Activated naive CD8-positive, alpha-beta T cell treated with anti-CD3 and anti-CD28 coated beads, Interleukin-2, amount 10 ng/mL, durations not matched to agents 7 days and 5 days (primary cell): Measurements from ENCODE around the gene C1RL. TPM values are rescaled to one million over a fixed set of nuclear protein-coding genes. Genes with fewer than 3 reads are reported as not detected.
A peak's percentile ranks its signal among the peaks of the same experiment; 100 is the strongest.
"Not testable (repeated sequence)": the region's sequence is repeated elsewhere in the genome, so short reads cannot be mapped to it uniquely, and the experiment has no call there.

Source experiments
- ATAC-seq: fragments of 150-1000 bp; cut with Tn5 transposase; one replicate; pipeline ENCODE4 v1.10.0; 2021; ENCODE audit warnings: low read depth, moderate library complexity
- POLR2A ChIA-PET: fragments of 350-600 bp; sonication (Branson Sonifier 250); formaldehyde crosslinking; loops from one replicate; lab custom pipeline; 2021; ENCODE audit warnings: antibody characterized with exemption; lab: Charles Lee
- DNase-seq: peaks from one replicate; pipeline ENCODE4 v3.0.0; 2021
- H3K27ac Mint-ChIP-seq: one replicate; pipeline ENCODE4 v1.8.0; 2022; ENCODE audit warnings: mild to moderate bottlenecking, mixed read lengths
- H3K27me3 Mint-ChIP-seq: one replicate; pipeline ENCODE4 v1.8.0; 2022; ENCODE audit warnings: mild to moderate bottlenecking, moderate library complexity, mixed read lengths
- H3K36me3 Mint-ChIP-seq: one replicate; pipeline ENCODE4 v1.8.0; 2021; ENCODE audit warnings: mild to moderate bottlenecking, mixed read lengths
- H3K4me1 Mint-ChIP-seq: one replicate; pipeline ENCODE4 v1.8.0; 2021; ENCODE audit warnings: mixed read lengths
- H3K4me3 Mint-ChIP-seq: one replicate; pipeline ENCODE4 v1.8.0; 2022; ENCODE audit warnings: mild to moderate bottlenecking, moderate library complexity, mixed read lengths
- H3K9me3 Mint-ChIP-seq: one replicate; pipeline ENCODE4 v1.8.0; 2021; ENCODE audit warnings: mixed read lengths
- total RNA-seq, 2 experiments: library from RNA; stranded (reverse); gene quantifications; one replicate each; pipeline ENCODE4 v1.2.3, GENCODE V29; 2021

Gene C1RL
- total RNA-seq, 2 experiments from 2014 or later: 29.8 to 36.0 TPM

DNA sequence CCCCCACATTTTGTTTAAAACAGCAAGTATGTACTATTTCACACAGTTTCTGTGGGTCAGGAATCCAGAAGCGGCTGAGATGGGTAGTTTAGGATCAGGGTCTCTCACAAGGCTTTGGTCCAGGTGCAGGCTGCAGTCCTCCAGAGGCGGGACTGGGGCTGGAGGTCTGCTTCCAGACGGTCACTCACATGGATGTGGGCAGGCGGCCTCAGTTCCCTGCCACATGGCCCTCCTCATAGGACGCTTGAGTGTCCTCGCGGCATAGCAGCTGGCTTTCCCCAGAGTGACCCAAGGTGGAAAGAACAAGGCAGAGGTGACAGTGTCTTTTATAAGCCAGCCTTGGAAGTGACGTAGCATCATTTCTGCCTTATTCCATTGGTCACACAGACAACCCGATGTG, 7.9 kb upstream of the C1RL start:
- peaks cover 21% of the 10 kb centered on the region for H3K36me3 Mint-ChIP-seq
- POLR2A ChIA-PET: no interaction called here
- no peak overlapping the region for H3K4me3 Mint-ChIP-seq
- H3K9me3 Mint-ChIP-seq: no peaks in the 10 kb centered on the region
- no peak overlapping the region for H3K27ac Mint-ChIP-seq
- DNase-seq: no peak
- peaks cover 12% of the 10 kb centered on the region for H3K4me1 Mint-ChIP-seq
- no peak for ATAC-seq
- H3K27me3 Mint-ChIP-seq: no peaks in the 10 kb centered on the region

DNA sequence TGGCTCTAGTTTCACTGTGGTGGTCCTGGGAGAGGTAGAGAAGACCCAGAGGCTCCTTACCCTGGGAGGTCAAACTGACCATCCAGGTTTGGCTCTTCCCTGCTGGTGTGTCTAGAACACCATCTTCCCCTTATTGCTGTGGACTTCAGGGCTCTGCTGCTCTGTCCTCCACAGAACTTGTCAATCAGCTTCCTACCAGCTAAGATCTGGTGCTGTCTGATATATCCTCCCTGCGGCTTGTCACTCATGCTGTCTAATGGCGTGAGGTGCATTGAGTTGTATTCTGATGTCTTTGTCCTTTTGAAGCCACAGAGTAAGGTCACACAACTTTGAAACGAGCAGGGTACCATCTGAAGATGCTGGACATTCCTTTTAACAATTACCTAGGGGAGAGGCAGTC, 7.2 kb upstream of the C1RL start:
- peaks cover 22% of the 10 kb centered on the region for H3K36me3 Mint-ChIP-seq
- H3K4me1 Mint-ChIP-seq: peaks cover 14% of the 10 kb centered on the region
- POLR2A ChIA-PET: no interaction called here
- no peaks in the 10 kb centered on the region for H3K27me3 Mint-ChIP-seq
- ATAC-seq: no peak
- no peak overlapping the region for H3K4me3 Mint-ChIP-seq
- H3K9me3 Mint-ChIP-seq: no peaks in the 10 kb centered on the region
- H3K27ac Mint-ChIP-seq: no peak overlapping the region
- no peak for DNase-seq

DNA sequence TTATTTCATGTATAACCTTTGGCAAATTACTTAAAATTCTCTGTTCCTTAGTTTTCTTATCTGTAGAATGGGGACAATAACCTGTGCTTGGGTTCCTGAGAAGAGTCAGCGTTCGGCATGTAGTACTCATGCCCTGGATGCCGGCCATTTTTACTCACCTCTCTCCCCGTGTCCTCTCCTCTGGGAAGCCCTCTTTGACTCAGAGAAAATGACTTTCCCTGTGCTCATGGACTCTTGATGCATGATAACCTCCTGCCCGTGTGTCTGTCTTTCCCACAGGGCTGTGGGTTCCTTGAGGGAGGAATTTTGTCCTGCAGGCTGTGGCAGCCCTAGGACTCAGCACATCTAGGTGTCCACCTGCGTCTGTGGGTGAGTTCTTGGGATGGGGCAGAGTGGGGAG, 5.8 kb upstream of the C1RL start:
- no peaks in the 10 kb centered on the region for H3K27me3 Mint-ChIP-seq
- H3K4me3 Mint-ChIP-seq: no peak overlapping the region
- H3K27ac Mint-ChIP-seq: no peak overlapping the region
- no peaks in the 10 kb centered on the region for H3K9me3 Mint-ChIP-seq
- H3K4me1 Mint-ChIP-seq: peaks cover 21% of the 10 kb centered on the region
- POLR2A ChIA-PET: no interaction called here
- H3K36me3 Mint-ChIP-seq: peaks cover 21% of the 10 kb centered on the region
- DNase-seq (no peak), ATAC-seq (no peak)

DNA sequence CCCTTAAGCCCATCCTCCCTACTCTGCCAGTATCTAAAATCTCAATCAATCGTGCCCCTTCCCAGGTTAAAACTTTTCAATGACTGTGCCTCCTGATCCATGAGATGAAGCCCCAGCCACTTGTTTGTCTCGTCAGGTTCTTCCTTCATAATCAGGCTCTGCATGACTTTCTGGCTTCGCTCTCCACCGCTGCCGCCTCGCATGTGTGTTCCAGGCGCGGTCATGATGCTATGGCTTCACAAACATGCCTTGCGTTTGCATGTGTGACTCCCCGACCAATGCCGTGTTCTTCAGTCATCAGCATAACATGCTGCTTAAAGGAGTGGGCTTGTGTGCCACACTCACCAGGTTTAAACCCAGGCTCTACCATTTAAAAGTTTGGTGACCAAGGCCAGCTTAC, 5.0 kb upstream of the C1RL start:
- POLR2A ChIA-PET: interaction anchor here (7.6 kb wide), 1 partner anchor 169 kb away, joined by 117 read pairs; the partner anchor contains the start of genes C12orf57 and RNU7-1
- Mint-ChIP-seq H3K4me1 (peaks cover 28% of the 10 kb centered on the region), H3K36me3 (peaks cover 21% of the 10 kb centered on the region)

DNA sequence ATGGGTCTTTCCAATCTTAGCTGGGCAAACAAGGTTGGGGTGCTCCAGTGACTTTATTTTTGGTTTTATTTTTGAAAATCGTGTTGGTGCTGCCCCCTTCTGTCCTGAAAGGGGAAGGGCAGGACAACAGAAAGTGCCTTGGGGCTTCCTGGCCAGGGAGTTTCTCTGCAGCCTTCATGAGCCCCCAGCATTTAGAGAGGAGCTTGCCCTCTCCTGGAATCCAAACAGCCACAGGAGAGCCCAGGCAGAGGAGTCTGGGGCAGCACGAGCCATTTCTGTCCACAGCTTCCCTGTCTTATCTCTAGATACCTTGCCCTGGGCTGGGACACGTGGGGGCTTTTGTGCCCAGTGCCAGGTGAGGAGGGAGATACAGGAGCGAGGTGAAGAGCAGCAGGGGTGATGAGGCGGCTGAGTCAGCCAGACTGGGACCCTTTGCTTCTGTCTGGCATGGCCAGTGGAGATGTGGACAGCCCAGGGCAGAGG, 4.4 kb upstream of the C1RL start:
- no peak for DNase-seq
- peaks cover 26% of the 10 kb centered on the region for H3K4me1 Mint-ChIP-seq
- H3K27me3 Mint-ChIP-seq: no peaks in the 10 kb centered on the region
- POLR2A ChIA-PET: interaction anchor here (1.8 to 7.6 kb wide), 2 partner anchors 20 to 169 kb away, joined by 5 to 117 read pairs; partner anchors contain the start of genes C12orf57 and RNU7-1
- H3K36me3 Mint-ChIP-seq: peaks cover 18% of the 10 kb centered on the region
- H3K9me3 Mint-ChIP-seq: no peaks in the 10 kb centered on the region
- H3K27ac Mint-ChIP-seq: peak overlapping the region; percentile 72
- no peak for ATAC-seq
- no peak overlapping the region for H3K4me3 Mint-ChIP-seq

More for the DNA sequence above, 5.0 kb upstream of the C1RL start:
- no peak for ATAC-seq
- no peaks in the 10 kb centered on the region for H3K9me3 Mint-ChIP-seq
- peak overlapping the region; percentile 38 for H3K27ac Mint-ChIP-seq
- peak; percentile 15 for DNase-seq
- no peak overlapping the region for H3K4me3 Mint-ChIP-seq
- no peaks in the 10 kb centered on the region for H3K27me3 Mint-ChIP-seq

DNA sequence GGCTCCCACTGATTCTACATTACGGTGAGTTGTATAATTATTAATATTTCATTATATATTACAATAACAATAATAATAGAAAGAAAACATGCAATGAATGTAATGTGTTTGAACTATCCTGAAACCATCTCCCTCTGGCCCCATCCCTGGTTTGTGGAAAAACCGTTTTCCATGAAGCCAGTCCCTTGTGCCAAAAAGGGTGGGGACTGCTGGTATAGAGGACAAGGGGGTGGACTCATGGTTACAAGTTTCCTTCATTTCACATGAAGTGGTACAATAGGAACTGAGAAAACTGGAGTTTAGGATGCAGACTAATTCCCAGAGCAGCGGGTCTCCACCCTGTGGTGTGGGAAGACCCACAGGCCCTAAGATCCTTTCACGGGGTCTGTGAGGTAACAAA, 3.0 kb upstream of the C1RL start:
- no peaks in the 10 kb centered on the region for H3K9me3 Mint-ChIP-seq
- POLR2A ChIA-PET: interaction anchor here (1.8 to 7.6 kb wide), 2 partner anchors 18 to 167 kb away, joined by 5 to 117 read pairs; partner anchors contain the start of genes C12orf57 and RNU7-1
- no peak for DNase-seq
- peaks cover 14% of the 10 kb centered on the region for H3K36me3 Mint-ChIP-seq
- no peaks in the 10 kb centered on the region for H3K27me3 Mint-ChIP-seq
- H3K4me1 Mint-ChIP-seq: peaks cover 28% of the 10 kb centered on the region
- ATAC-seq: no peak
- H3K27ac Mint-ChIP-seq: no peak overlapping the region
- no peak overlapping the region for H3K4me3 Mint-ChIP-seq

DNA sequence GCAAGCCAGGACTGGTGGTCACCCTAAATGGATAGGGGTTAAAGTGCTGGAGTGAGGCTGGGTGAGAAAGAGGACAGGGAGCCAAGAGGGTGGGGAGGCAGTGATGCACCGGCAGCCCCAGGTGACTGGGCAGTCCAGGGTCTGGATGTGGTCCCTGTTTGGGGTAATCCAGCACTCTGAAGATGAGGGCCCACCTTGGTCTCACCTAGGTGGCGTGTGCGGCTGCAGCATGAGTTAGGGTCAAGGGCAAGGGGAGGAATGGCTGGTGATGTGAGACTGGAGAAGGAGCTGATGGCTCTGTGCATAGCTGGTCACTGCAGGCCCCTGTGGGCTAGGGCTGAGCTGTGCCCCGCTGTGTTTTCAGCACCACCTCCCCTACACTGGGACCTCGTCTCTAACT, 1.6 kb upstream of the C1RL start:
- no peak overlapping the region for H3K27ac Mint-ChIP-seq
- no peaks in the 10 kb centered on the region for H3K27me3 Mint-ChIP-seq
- no peak overlapping the region for H3K4me3 Mint-ChIP-seq
- H3K36me3 Mint-ChIP-seq: peaks cover 22% of the 10 kb centered on the region
- peaks cover 36% of the 10 kb centered on the region for H3K4me1 Mint-ChIP-seq
- DNase-seq: no peak
- POLR2A ChIA-PET: interaction anchor here (0.6 to 7.6 kb wide), 2 partner anchors 166 to 170 kb away, joined by 3 to 117 read pairs; partner anchors contain the start of genes C12orf57 and RNU7-1
- peaks cover 6% of the 10 kb centered on the region for H3K9me3 Mint-ChIP-seq
- ATAC-seq: no peak

DNA sequence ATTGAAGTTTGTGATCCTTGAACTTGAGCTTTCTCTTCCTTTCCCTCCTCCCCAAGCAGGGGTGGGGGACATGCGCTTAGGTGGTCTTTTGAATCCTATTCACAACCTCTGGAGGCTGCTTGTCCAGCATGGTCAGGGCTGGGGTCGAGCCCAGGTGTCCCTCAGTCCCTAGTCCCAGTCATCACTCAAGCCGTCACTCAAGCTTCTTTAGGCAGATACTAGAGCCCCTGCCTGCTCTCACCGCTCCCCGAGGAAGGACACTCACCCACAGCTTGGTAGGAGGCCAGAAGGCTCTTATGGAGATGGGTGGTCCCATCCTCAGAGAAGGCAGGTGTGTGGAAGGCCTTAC, 532 bp upstream of the C1RL start:
- Mint-ChIP-seq H3K36me3 (peaks cover 24% of the 10 kb centered on the region), H3K4me3 (peak overlapping the region; percentile 96), H3K27me3 (no peaks in the 10 kb centered on the region), H3K27ac (peak overlapping the region; percentile 95), H3K9me3 (peaks cover 9% of the 10 kb centered on the region), H3K4me1 (peaks cover 40% of the 10 kb centered on the region)
- POLR2A ChIA-PET: interaction anchor here (1.0 to 7.6 kb wide), 5 partner anchors 91 to 218 kb away, joined by 3 to 117 read pairs (median 12); partner anchors contain the start of genes C12orf57, LPCAT3 and RNU7-1
- ATAC-seq: no peak
- DNase-seq: no peak

DNA sequence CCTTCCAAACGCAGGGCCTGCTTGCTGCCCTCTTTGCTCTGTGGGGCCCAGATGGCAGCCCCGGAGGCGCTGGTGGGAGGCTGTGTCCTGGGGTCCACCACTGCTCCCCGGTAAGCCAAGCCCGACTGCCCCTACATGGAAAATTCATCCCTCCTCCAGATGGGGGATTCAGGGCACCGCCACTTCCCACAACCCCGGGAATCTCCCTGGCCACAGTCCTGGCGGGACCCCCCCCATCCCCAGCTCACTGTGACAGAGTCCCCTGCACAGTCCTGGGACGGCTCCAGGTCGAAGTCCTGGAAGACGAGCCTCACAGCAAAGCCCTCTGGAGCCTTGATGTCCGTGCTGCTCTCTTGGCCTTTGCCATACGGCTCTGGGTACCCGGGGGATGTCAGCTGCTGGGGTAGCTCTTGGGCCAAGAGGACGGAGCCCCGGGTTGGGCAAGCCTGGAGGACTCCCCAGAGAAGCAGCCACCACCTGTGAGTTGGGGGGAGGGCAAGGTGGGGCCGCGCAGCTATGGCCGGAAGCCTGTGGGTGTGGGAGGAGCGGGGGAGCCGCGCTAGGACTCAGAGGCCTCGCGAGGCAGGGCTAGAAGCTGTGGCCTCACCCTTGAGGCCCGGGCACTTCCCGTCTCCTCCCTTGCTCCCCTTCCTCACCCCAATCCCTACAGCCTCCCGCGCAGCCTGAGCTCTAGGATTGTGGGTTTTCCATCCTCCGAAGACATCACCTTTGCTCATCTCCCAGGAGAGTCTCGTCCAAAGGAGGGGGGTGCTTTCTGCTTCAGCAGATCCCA, 815 bp downstream of the C1RL start:
- DNase-seq (peak; percentile 86), ATAC-seq (peak; percentile 96)
- Mint-ChIP-seq H3K4me3 (peak overlapping the region; percentile 96), H3K27me3 (no peaks in the 10 kb centered on the region), H3K4me1 (peaks cover 41% of the 10 kb centered on the region), H3K27ac (peak overlapping the region; percentile 95), H3K9me3 (peaks cover 9% of the 10 kb centered on the region), H3K36me3 (peaks cover 35% of the 10 kb centered on the region)
- POLR2A ChIA-PET: interaction anchor here (0.5 to 7.6 kb wide), 29 partner anchors 9 to 532 kb away, joined by 3 to 117 read pairs (median 5); partner anchors contain the start of genes C12orf57, CDCA3, COPS7A and EMG1

DNA sequence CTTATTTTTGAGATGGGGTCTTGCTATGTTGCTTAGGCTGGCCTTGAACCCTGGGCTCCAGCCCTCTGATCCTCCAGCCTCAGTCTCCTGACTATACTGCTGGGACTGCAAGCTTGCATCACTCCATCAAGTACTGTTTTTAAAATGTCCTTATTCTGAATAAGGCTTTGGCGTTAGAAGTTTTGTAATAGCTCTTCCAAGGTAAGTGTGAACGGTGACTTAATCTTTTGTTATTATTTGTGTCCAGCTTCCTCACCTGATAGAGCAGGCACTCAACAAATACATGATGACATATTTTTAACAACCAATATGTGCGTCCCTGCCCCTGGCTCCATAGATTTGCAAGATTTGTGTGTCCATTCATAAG, 1.4 kb downstream of the C1RL start:
- H3K27ac Mint-ChIP-seq: peak overlapping the region; percentile 95
- POLR2A ChIA-PET: interaction anchor here (0.9 to 7.6 kb wide), 23 partner anchors 13 to 533 kb away, joined by 3 to 117 read pairs (median 6); partner anchors contain the start of genes C12orf57, CDCA3, COPS7A and EMG1
- H3K27me3 Mint-ChIP-seq: no peaks in the 10 kb centered on the region
- peak overlapping the region; percentile 96 for H3K4me3 Mint-ChIP-seq
- DNase-seq (no peak), ATAC-seq (no peak)
- peaks cover 39% of the 10 kb centered on the region for H3K36me3 Mint-ChIP-seq
- peaks cover 9% of the 10 kb centered on the region for H3K9me3 Mint-ChIP-seq
- peaks cover 46% of the 10 kb centered on the region for H3K4me1 Mint-ChIP-seq

DNA sequence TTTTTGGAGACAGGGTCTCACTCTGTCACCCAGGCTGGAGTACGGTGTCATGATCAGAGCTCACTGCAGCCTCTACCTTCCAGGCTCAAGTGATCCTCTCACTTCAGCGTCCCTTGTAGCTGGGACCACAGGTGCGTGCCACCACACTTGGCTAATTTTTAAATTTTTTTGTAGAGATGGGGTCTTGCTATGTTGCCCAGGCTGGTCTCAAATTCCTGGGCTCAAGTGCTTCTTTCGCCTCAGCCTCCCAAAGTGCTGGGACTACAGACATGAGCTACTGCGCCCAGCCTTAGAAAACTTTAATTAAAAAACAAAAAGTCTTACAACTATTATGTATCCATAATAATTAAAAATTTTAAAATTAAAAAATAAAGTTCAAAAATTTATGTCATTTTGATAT, 1.8 kb downstream of the C1RL start:
- H3K27me3 Mint-ChIP-seq, H3K27ac Mint-ChIP-seq, DNase-seq, H3K9me3 Mint-ChIP-seq, ATAC-seq: not testable (repeated sequence)
- peak overlapping the region; percentile 59 for H3K4me3 Mint-ChIP-seq
- H3K4me1 Mint-ChIP-seq: peaks cover 50% of the 10 kb centered on the region
- H3K36me3 Mint-ChIP-seq: peaks cover 41% of the 10 kb centered on the region
- POLR2A ChIA-PET: interaction anchor here (1.0 to 7.6 kb wide), 17 partner anchors 12 to 533 kb away, joined by 3 to 117 read pairs (median 7); partner anchors contain the start of genes C12orf57, COPS7A, EMG1 and LPCAT3

DNA sequence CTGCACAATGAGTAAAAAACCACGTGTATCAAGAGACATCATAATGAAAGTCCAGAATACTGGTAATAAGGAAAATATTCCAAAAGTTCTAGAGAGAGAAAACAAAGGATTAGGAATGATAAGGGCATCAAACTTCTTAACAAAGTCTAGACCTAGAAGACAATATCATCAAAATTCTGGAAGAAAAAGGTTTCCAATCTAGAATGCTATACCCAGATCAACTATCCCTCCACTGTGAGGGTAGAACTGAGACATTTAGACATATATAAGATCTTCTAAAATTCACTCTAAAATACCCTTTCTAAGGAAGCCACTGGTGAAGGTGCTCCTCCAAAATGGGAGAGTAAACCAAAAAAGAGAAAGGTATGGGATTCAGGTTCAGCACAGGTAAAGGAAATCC, 2.9 kb downstream of the C1RL start:
- POLR2A ChIA-PET: interaction anchor here (1.8 to 7.6 kb wide), 2 partner anchors 161 to 162 kb away, joined by 8 to 117 read pairs; partner anchors contain the start of genes C12orf57 and RNU7-1

DNA sequence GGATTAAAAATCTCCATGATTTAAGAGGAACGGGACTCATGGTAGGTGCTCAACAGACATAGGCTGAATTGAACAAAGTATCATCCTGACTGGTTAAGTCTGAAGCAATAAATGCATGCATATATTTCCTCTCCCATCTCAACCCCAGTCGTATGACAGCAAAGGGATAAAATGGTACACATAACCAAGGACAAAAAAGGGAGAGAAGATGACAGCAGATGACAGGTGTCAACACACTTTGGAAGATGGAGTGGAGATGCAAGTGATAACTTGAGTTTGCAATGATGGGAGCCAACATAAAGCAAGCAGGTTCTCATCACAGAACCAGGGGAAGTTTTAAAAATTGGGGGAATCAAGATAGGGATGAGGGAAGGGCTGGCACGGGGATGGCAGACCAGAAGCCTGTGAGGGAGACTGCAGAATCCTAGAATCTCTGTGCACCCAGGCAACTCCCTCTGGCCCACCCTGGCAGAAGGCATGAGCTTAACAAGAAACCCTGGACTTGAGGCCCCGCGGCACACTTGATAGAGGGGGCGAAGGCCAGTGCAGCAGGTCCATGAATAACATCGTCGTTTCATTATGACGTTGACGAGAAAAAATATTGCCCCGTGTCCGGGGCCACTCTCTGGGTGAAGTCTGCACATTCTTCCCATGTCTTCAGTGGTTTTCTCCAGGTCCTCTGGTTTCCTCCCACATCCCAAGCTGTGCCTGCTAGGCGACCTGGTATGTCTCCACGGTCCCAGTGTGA, 5.0 kb downstream of the C1RL start:
- ATAC-seq: no peak
- POLR2A ChIA-PET: interaction anchor here (1.8 kb wide), 1 partner anchor 160 kb away, joined by 8 read pairs; the partner anchor contains the start of genes C12orf57 and RNU7-1

More for the DNA sequence above, 2.9 kb downstream of the C1RL start:
- H3K4me1 Mint-ChIP-seq: peaks cover 51% of the 10 kb centered on the region
- H3K9me3 Mint-ChIP-seq: peaks cover 9% of the 10 kb centered on the region
- H3K4me3 Mint-ChIP-seq: peak overlapping the region; percentile 27
- no peak overlapping the region for H3K27ac Mint-ChIP-seq
- ATAC-seq (no peak), DNase-seq (no peak)
- H3K36me3 Mint-ChIP-seq: peaks cover 39% of the 10 kb centered on the region
- no peaks in the 10 kb centered on the region for H3K27me3 Mint-ChIP-seq

More for the DNA sequence above, 5.0 kb downstream of the C1RL start:
- no peak overlapping the region for H3K27ac Mint-ChIP-seq
- H3K27me3 Mint-ChIP-seq: no peaks in the 10 kb centered on the region
- no peak for DNase-seq
- H3K9me3 Mint-ChIP-seq: peaks cover 9% of the 10 kb centered on the region
- H3K36me3 Mint-ChIP-seq: peaks cover 43% of the 10 kb centered on the region
- no peak overlapping the region for H3K4me3 Mint-ChIP-seq
- peaks cover 39% of the 10 kb centered on the region for H3K4me1 Mint-ChIP-seq
